Left kidney (tissue), 2 donors: ENCODE results near the gene HEBP1. TPM values are rescaled to one million over a fixed set of nuclear protein-coding genes. Genes with fewer than 3 reads are reported as not detected.

Experiments
- DNase-seq: peaks from one replicate; pipeline ENCODE4 v3.0.0-alpha.2; 2013
- polyA plus RNA-seq: library from polyadenylated mRNA; unstranded; fragments of 120-200 nt; gene quantifications from one replicate; pipeline ENCODE4 v1.2.1, GENCODE V29; 2013; ENCODE audit not compliant: insufficient read length

HEBP1 gene
- polyA plus RNA-seq, 1 donor: 54.6 TPM

DNA sequence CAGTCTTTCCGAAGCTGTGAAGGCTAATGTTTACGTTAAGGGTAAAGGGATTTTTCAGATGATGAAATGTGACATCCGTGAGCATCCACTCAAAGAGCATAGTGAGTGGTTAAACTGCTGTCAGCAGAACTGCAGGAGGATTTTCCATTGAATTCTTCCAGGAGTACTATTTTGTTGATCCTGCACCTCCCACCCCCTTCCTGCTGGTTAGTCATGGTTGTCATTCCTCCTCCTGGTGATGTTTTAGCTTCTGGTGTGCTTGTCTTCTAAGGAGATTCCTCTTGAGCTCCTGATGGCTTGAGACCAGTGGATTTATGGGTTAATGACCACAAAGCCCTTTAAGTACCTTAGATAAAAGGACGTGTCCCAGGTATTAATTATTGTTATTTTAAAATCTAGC lies 45.7 kb downstream of the HEBP1 start:
- no peak for DNase-seq

DNA sequence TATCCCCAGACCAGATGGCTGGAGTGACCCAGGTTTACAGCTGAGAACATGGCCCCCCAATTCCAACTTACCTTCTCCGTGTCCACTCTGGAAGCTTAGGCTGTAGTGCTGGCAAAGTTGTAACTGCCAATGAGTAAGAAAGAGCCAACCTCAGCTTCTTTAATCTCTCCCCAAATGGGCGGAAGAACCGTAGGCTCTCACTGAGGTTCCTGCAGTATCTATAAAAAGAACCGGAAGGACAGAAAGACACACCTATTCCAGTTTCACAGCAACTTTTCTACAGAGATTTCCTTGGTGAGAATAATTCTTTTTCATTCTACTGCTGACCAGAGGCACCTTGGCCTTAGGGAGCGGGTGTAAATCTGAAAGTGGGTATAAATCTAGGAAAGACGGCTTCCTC lies 48.0 kb downstream of the HEBP1 start, which contains the start of gene GPRC5D:
Gene GPRC5D (minus strand): TSS at position 135 of the 400 bp plus-strand sequence. CDS start 1,786 bp downstream, outside the sequence.
- DNase-seq: no peak

DNA sequence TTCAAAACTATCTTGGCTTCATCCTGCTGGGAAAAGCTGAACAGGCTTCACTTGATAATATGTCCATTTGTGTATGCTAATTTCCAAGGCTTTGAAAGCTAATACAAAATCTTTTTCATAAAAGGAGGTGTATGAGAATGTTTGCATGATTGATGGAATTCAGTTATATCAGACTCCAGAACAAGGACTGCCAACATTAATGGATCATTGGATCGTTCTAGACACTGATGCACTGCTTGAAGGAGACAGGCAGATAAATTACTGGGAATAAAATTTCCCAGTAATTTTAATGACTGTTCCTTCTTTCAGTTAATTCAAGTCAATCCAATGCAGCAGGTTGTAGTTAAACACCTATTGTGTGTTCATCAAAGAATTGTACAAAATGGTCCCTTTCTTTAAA lies 48.6 kb downstream of the HEBP1 start:
- no peak for DNase-seq

DNA sequence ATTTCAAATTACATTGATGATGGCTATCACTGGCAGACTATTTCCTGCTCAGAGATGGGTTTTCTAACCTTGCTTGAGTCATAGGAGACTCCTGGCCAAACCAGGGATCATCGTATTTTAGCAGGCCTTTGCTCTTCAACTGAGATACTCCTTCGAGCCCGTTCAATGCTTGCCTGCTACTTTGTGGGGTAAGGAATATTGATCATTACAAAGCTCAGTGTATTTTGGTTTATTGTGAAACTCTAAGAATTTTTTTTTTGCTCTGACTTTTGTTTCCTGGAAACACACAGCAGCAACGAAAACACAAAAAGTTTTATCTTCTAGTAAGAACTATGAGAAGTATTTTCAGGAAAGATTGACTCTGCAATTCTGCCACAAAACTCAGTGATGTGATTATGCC lies 52.2 kb downstream of the HEBP1 start:
- no peak for DNase-seq

DNA sequence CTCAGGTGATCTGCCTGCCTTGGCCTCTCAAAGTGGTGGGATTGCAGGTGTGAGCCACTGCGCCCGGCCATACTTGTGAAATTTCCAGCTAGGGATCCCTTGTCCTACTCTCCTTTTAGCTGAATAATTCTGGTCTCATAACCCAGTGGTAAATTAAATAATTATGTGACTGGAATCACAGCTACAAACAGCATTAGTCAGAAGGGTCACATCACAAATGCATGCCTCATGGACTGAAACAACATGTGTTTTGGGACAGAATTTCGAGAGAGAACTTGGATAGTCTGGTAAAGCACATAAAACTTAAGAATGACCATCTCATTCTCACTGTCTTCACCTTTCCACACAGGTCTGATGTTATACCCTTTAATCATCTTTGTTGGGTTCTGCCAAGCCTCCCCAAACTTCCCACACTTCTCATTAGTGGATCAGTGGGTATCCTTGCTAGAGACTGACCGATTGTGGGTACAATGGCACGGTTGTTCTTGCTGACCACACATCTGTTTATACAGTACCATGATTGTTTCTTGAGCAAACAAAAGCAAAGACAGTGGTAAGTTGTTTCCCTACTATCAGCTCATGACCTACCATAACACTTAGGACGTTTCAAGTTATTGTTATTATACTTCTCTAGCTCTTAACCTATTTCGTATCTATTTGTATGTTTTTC lies 53.2 kb downstream of the HEBP1 start:
- no peak for DNase-seq

DNA sequence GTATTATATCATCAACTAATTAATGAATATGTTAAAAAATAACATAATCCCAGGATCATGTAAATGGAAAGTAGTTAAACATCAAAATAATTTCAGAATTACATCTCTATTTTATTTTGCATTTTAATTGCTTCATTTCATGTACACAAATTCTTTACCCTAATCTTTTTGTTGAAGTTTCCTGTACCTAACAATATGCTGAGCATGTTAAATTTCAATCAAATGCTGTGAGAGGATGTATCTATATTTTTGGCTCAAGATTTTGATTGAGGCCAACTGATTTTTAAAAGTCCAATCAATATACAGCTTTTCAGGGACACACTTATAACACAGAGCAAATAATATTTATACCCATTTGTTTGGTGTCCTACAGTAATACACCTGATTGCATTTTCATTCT lies 54.5 kb downstream of the HEBP1 start:
- DNase-seq: no peak

DNA sequence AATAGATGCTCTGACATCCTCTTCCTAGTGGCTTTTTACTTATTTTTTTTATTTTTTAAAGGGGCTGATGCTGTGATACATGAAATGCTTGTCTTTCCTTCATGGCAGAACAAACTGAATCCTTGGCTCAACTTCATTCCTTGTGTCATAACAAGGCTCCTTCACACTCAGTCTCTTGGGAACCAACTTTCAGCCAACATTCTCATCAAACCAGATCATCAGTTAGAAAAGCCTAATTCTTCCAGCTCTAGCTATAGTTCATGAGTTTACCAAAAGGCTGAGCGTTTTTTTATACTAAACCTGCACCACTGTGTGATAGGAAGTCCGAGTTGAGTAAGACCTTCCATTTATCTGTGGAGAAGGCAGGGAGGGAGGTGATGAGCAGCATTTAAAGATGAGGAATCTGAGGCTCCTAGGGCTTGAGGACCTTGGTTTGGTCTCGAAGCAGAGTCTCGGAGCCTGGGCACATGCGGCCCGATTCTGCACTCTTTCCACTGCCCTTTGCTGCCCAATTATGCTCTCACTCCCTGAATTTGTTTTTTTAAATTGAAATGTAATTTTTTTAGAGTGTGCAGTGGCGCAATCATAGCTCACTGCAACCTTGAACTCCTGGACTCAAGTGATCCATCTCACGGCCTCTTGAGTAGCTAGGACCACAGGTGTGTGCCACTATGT lies 56.3 kb downstream of the HEBP1 start:
- no peak for DNase-seq

DNA sequence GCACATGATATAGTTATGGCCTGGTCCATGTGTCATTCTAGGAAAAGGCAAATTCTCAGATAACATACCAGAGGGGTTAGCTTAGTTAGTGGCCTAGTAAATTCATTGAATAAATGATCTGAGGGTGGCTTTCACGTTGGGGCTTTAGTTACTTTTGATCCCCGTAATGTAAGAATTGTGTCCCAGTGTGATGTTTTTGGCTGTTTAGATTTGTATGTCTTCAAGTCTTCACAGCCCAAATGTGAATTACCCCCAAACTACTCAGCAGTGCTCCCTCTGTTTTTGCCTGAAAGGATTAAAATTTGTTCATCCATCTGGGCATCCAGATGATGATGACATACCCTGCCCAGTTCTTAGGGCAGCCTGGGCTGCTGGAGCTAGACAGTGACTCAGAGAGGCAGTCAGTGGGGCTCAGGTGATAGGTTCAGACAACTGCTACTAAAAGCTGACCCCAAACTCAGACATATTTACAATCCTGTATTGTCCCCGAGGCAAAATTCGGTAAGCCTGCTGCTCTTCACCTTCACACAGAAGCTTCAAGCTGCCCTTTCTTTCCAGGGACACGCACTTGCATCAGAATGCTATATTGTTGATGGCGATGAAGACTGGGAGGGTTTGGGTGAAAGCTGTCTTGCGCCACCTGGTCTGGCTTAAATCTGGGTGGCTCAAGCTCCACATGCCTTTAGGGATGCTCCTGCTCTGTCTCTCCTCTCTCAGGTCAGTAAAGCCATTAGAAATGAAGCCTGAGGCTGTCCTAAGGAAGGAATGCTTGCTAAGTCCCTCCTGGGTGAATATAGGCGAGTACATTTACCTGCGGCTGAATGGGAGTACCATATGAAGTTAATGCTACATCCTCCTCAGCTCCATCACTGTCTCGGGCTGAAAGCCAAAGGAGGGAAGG lies 58.4 kb downstream of the HEBP1 start:
- DNase-seq: no peak

DNA sequence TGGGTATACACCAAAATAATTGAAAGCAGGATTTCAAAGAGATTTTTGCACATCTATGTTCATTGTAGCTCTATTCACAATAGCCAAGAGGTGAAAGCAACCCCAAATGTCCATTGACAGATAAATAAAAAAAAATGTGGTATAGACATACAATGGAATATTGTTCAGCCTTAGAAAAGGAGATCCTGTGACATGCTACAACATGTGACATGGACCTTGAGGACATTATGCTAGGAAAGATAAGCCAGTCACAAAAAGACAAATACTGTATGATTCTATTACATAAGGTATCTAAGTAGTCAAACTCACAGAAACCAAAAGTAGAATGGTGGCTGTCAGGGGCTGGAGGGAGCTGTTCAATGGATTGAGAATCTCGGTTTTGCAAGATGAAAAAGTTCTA lies 60.2 kb downstream of the HEBP1 start:
- DNase-seq: no peak

DNA sequence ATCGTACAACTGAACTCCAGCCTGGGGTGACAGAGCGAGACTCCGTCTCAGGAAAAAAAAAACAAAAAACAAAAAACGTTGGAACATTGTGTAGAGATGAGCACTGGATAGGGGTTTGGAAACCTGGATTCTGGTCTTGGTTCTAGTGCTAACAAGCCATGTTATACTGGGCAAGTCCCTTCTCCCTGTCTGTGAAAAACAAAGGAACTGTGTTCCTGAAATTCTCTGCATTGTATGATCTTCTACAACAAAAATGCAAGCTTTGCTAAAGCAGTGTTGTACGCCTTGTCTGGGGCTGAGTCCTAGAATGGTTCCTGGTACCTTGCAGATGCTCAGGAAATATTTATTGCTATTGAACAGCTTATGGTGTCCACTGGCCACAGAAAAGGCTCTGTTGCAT lies 61.5 kb downstream of the HEBP1 start:
- DNase-seq: no peak

DNA sequence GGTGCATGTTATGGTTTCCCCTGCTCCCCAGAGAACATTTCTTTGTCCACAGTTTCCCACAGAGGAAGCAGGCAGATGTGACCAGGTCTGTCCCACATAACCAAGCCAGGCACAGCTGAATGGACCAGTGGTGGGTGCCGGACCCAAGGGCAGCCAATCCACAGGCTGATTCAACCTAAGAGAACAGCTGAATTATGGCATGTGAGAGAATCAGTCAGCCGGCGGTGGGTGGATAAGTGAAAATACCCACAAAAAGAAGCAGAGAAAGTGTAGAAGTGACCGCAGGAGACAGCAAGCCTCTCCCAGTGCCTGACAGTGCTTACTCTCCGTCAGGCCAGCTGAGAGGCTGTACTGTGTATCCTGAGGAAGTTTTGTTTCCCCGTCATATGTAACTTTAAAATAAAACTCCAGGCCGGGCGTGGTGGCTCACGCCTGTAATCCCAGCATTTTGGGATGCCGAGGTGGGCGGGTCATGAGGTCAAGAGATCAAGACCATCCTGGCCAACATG lies 63.0 kb downstream of the HEBP1 start:
- no peak for DNase-seq

DNA sequence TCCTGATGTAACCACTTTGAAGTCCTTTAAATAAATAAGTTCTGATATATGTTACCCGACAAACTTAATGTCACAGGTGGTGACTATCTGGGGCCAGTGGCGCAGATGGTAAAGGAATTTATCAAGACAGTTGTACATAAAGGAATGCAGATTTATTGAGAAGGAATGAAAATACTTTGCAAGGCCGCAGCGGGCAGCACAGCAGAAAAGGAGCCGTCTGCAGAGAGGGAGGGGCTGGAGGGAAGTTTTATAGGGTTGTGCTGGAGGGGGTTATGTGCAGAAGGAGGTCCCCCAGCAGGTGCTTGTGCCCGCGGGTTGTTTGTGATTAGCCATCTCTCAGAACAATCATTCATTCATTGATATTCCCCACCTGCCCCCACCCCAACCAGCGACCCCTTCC lies 65.5 kb downstream of the HEBP1 start:
- DNase-seq: no peak

DNA sequence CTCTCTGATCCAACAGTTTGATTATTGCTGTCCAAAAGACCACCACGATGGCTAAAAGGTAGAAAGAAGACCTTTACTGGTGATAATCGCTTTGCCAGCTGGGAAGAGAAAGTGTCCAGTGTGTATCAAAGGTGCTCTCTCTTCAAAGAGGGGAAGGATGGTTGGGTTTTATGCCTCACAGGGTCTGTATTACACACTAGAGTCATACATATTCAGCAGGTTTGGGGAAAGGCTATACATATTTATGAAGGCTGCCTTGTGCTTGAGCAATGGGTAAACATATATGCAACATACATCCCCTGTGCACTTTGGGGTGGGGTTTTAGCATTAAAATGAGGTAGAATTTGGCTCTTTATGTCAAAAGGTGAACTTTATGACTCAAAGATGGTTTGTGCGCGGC lies 66.3 kb downstream of the HEBP1 start:
- DNase-seq: no peak

DNA sequence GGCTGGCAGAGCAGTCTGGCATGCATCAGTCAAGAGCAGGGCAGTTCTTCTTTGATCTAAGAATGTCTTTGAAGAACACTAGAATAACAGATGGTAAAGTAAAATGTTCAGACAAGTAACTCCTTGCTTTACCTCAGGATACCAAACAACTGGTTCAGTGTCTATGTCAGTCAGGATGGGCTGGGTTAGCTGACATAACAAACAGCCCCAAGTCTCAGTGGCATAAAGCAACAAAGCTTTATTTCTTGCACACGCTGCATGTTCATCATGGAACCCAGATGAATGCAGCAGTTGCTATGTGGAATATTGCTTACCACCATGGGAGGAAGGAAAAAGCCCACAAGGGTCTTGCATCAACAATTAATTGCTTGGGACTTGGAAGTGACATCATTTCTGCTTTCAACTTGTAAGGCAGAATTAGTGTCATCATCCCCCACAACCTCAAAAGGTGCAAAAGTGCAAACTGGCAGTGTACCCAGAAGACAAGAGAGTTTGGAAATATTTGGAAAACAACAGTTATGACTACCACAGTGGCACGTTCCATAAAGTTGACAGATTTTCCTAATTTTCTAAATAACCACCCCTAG lies 69.3 kb downstream of the HEBP1 start:
- no peak for DNase-seq

DNA sequence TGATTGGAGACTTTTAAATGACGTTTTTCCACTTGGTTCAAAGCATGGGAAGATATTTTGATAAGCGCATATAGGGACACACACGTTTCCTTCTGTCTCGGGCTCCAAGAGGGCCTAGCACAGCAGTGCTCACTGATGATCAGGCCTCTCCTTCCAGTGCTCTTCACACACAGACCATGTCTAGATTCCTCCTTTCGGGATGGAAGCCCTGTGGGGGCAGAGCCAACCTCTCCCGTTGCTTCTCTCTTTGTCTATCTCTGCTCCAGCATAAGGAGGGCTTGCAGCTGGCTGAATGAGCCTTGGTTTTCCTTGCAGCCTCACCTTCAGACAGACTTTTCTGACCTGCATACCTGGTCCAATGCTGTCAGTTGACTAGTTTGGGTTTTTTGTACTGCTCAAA lies 70.4 kb downstream of the HEBP1 start:
- DNase-seq: no peak

DNA sequence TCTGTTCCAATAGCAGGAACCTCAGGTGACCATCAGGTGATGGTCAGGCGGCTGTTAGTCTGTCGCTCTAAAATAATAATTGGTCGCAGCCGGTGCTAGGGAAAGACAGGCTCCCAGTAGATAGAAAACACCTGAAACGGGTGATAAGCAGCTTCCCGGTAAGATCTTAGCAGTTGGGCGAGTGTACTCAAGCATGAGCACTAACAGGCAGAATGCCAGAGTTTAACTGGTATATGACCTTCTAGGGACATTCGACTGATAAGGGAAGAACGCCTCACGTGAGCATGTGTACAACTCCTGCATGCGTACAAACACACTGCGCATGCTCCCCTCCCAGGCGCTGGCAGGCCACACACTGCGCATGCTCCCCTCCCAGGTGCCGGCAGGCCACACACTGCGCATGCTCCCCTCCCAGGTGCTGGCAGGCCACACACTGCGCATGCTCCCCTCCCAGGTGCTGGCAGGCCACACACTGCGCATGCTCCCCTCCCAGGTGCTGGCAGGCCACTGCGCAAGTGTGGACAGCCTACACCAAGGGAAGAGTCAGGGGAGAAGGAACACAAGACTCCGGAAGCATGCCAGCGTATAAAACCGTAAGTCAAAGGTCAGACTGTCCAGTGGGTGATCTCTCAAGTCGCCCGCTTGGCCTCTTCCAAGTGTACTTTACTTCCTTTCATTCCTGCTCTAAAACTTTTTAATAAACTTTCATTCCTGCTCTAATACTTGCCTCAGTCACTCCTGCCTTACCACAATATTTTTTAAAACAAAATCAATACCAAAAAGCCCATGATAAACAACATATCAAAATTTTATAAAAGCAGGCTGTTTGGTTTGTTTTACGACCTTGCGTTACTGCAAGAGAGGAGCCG lies 72.6 kb downstream of the HEBP1 start:
- DNase-seq: no peak

DNA sequence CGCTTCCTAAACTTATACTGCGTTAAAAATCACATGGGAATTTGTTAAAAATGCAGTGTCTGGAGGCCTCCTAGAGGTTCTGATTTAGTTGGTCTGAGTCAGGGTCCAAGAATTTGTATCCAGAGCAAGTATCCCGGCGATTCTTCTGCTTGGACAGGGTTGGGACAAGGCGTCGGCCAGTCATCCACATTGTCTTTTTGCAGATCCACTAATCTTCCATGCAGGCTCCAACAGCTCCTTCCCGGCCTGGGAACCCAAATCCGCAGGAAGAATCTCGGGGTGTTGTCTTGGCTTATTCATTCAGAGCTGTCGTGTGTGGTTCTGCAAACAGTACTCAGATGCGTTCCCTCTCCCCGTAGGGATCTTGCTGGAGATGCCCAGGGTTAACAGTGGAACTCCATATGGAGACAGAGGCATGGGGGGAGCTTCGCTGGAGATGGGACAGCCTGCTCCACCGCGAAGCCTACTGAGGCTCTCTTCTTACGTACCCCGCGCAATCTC lies 73.4 kb downstream of the HEBP1 start:
- no peak for DNase-seq

DNA sequence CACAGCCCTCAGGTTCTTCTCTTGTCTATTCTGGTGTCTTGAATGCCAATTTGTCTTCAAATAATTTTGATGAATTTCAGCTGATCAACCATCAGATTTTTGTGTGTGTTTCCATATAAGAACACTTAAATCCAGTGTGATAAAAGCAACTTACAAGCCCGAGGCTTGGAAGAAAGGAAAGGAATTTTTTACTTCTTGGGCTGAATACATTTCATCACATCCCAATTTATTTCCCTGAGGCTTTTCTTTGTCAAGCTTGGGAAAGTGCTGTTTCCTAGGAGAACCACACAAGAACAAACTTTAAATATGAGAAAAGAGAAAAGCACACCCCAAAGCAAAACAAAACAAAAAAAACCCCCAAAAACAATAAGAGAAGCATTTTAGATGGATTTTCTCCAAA lies 74.7 kb downstream of the HEBP1 start:
- no peak for DNase-seq
